GM23338 (cell line): Measurements from ENCODE around the gene SMC1A. TPM values are rescaled to one million over a fixed set of nuclear protein-coding genes. Genes with fewer than 3 reads are reported as not detected.
A peak's percentile ranks its signal among the peaks of the same experiment; 100 is the strongest.

Experiments
- ATAC-seq: fragments of 200-7000 bp; cut with Tn5 transposase; 3 replicates; pipeline ENCODE4 v1.9.1; 2020
- DNase-seq: peaks from one replicate; pipeline ENCODE4 v3.0.0-alpha.2; 2015; ENCODE audit warnings: low spot score
- H2AFZ ChIP-seq: fragments of 200-600 bp; sonication (generic); 2 replicates; pipeline ENCODE4 v1.8.0; 2016; ENCODE audit warnings: antibody characterized with exemption, mild to moderate bottlenecking, moderate library complexity
- H3F3A ChIP-seq: fragments of 200-600 bp; sonication (generic); replicated peaks from 2 replicates; pipeline ENCODE4 v1.8.0; 2017; ENCODE audit warnings: antibody characterized with exemption, mixed run types, low read depth
- H3K27ac ChIP-seq: fragments of 200-600 bp; sonication (generic); 2 replicates; pipeline ENCODE4 v1.6.1; 2016; ENCODE audit warnings: low read depth
- H3K27me3 ChIP-seq: fragments of 200-600 bp; sonication (generic); 2 replicates; pipeline ENCODE4 v1.8.0; 2016; ENCODE audit warnings: mild to moderate bottlenecking, mixed run types, moderate library complexity; ENCODE audit not compliant: insufficient read depth
- H3K36me3 ChIP-seq: fragments of 200-600 bp; sonication (generic); 2 replicates; pipeline ENCODE4 v1.8.0; 2016; ENCODE audit warnings: mild to moderate bottlenecking; ENCODE audit not compliant: insufficient read depth
- H3K4me1 ChIP-seq: fragments of 200-600 bp; sonication (generic); 2 replicates; pipeline ENCODE4 v1.8.0; 2016; ENCODE audit warnings: mild to moderate bottlenecking, moderate library complexity; ENCODE audit not compliant: insufficient read depth
- H3K4me2 ChIP-seq: fragments of 200-600 bp; sonication (generic); 2 replicates; pipeline ENCODE4 v1.7.1; 2017; ENCODE audit warnings: mixed run types
- H3K4me3 ChIP-seq: fragments of 200-600 bp; sonication (generic); 2 replicates; pipeline ENCODE4 v1.6.1; 2016; ENCODE audit warnings: mixed run types
- H3K79me2 ChIP-seq: fragments of 200-600 bp; sonication (generic); replicated peaks from 2 replicates; pipeline ENCODE4 v1.8.0; 2017; ENCODE audit warnings: mild to moderate bottlenecking; ENCODE audit not compliant: insufficient read depth
- H3K9me2 ChIP-seq: fragments of 200-600 bp; sonication (generic); 2 replicates; pipeline ENCODE4 v1.8.0; 2017; ENCODE audit not compliant: insufficient read depth
- H4K20me1 ChIP-seq: fragments of 200-600 bp; sonication (generic); replicated peaks from 2 replicates; pipeline ENCODE4 v1.8.0; 2017; ENCODE audit warnings: mild to moderate bottlenecking; ENCODE audit not compliant: insufficient read depth
- H3K27ac Mint-ChIP-seq: 2 replicates; pipeline ENCODE4 v1.8.0; 2020; ENCODE audit warnings: inconsistent platforms, mild to moderate bottlenecking, moderate library complexity, mixed read lengths
- H3K27me3 Mint-ChIP-seq: 3 replicates; pipeline ENCODE4 v1.8.0; 2022; ENCODE audit warnings: low read depth, mild to moderate bottlenecking, moderate library complexity, mixed read lengths, inconsistent platforms; ENCODE audit not compliant: insufficient read depth, poor library complexity
- H3K36me3 Mint-ChIP-seq: 3 replicates; pipeline ENCODE4 v1.8.0; 2021; ENCODE audit warnings: low read depth, mild to moderate bottlenecking, inconsistent platforms, moderate library complexity, mixed read lengths
- H3K4me1 Mint-ChIP-seq: 3 replicates; pipeline ENCODE4 v1.8.0; 2020; ENCODE audit warnings: mild to moderate bottlenecking, inconsistent platforms, mixed read lengths
- H3K4me3 Mint-ChIP-seq: 3 replicates; pipeline ENCODE4 v1.8.0; 2021; ENCODE audit warnings: moderate library complexity, mild to moderate bottlenecking, inconsistent platforms, mixed read lengths
- H3K9me3 Mint-ChIP-seq: 3 replicates; pipeline ENCODE4 v1.8.0; 2020; ENCODE audit warnings: moderate library complexity, mild to moderate bottlenecking, inconsistent platforms, mixed read lengths
- CREB1 ChIP-seq: fragments of 250-450 bp; sonication (Bioruptor Pico); IDR thresholded peaks from 2 replicates; pipeline ENCODE4 v1.5.0; 2020; ENCODE audit warnings: low read depth, mild to moderate bottlenecking, moderate library complexity
- EZH2phosphoT487 ChIP-seq: fragments of 200-600 bp; sonication (generic); IDR thresholded peaks from one replicate; pipeline ENCODE4 v1.8.1; 2018; ENCODE audit warnings: antibody characterized with exemption; ENCODE audit not compliant: unreplicated experiment
- POLR2AphosphoS5 ChIP-seq: IDR thresholded peaks from 2 replicates; pipeline ENCODE4 v1.6.1; 2016; ENCODE audit warnings: antibody characterized with exemption, low read depth
- long read RNA-seq: library from polyadenylated mRNA; unstranded; transcript quantifications from one replicate; pipeline ENCODE4 v2.0.0, GENCODE V29; 2020; ENCODE audit not compliant: unreplicated experiment
- polyA plus RNA-seq: library from polyadenylated mRNA; unstranded; fragments of >200 nt; fragmentation: Nextera tagmentation; extraction: Ambion mirVana; gene quantifications from 2 replicates; pipeline ENCODE4 v1.2.1, GENCODE V29; 2016
- total RNA-seq: library from RNA; depleted of rRNA; stranded (reverse); fragments of >200 nt; shearing (Covaris generic); gene quantifications from 2 replicates; pipeline ENCODE4 v1.2.3, GENCODE V29; 2014; rRNA removed
- TF ChIP-seq, protein P1 (sequence below): fragments of 250-450 bp; sonication (Bioruptor Pico); IDR thresholded peaks from 2 replicates; pipeline ENCODE4 v1.5.0; 2020; ENCODE audit warnings: mild to moderate bottlenecking, moderate library complexity

Gene SMC1A
- total RNA-seq (43.5 and 63.3 TPM in 2 replicates), polyA plus RNA-seq (59.0 and 69.0 TPM in 2 replicates)
- long read RNA-seq, partial matches to known transcripts, result 42 of 55 reads
- long read RNA-seq, other reads (novel, unspliced or antisense), result 13 of 55 reads

DNA sequence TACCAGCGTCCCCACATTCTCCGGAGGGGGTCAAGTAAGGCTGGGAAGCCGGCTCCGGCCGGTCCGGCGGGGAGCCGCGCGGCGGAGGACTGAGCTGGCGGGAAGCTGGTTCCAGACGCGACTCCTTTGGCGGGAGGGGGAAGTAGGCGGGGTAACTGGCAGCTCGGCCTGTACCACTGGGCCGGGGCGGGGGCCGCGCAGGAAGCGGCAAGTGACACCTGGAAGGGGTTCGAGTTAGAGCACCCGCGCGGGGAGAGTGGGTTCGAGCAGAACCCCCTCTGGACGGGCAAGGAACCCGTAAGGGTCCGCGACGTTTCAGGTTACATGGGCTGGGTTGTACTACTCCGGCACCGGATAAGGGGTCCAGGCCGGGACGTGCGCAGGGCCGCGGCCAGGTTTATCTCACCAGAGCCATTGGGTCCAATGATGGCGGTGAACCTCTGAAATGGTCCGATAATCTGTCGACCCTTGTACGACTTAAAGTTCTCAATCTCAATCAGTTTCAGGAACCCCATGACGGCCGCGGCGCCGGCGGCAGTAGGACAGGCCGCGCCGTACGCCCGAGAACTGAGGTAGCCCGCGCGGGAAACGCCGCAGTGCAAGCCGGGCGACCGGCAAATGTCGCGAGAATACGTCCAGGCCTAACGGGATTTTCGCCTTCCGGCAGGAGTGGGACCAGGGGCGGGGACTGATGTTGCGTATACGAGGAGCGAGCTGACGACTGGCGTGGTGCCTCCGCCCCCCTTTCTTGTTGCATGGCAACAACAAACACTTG lies at the start of gene SMC1A:
Gene SMC1A, minus strand, starts transcription at position 569 of the 775 bp plus-strand sequence. Its CDS starts 54 bp downstream, at position 515.
- peaks cover 5% of the 10 kb centered on the region; the same call in 1 of the 2 replicates for H3K4me1 ChIP-seq
- TF ChIP-seq CREB1 (CRISPR knock-in tag) (peak; percentile 54; the same call in 1 of the 2 replicates), POLR2AphosphoS5 (peak; percentile 67), EZH2phosphoT487 (no peak)
- TF ChIP-seq, protein P1, sequence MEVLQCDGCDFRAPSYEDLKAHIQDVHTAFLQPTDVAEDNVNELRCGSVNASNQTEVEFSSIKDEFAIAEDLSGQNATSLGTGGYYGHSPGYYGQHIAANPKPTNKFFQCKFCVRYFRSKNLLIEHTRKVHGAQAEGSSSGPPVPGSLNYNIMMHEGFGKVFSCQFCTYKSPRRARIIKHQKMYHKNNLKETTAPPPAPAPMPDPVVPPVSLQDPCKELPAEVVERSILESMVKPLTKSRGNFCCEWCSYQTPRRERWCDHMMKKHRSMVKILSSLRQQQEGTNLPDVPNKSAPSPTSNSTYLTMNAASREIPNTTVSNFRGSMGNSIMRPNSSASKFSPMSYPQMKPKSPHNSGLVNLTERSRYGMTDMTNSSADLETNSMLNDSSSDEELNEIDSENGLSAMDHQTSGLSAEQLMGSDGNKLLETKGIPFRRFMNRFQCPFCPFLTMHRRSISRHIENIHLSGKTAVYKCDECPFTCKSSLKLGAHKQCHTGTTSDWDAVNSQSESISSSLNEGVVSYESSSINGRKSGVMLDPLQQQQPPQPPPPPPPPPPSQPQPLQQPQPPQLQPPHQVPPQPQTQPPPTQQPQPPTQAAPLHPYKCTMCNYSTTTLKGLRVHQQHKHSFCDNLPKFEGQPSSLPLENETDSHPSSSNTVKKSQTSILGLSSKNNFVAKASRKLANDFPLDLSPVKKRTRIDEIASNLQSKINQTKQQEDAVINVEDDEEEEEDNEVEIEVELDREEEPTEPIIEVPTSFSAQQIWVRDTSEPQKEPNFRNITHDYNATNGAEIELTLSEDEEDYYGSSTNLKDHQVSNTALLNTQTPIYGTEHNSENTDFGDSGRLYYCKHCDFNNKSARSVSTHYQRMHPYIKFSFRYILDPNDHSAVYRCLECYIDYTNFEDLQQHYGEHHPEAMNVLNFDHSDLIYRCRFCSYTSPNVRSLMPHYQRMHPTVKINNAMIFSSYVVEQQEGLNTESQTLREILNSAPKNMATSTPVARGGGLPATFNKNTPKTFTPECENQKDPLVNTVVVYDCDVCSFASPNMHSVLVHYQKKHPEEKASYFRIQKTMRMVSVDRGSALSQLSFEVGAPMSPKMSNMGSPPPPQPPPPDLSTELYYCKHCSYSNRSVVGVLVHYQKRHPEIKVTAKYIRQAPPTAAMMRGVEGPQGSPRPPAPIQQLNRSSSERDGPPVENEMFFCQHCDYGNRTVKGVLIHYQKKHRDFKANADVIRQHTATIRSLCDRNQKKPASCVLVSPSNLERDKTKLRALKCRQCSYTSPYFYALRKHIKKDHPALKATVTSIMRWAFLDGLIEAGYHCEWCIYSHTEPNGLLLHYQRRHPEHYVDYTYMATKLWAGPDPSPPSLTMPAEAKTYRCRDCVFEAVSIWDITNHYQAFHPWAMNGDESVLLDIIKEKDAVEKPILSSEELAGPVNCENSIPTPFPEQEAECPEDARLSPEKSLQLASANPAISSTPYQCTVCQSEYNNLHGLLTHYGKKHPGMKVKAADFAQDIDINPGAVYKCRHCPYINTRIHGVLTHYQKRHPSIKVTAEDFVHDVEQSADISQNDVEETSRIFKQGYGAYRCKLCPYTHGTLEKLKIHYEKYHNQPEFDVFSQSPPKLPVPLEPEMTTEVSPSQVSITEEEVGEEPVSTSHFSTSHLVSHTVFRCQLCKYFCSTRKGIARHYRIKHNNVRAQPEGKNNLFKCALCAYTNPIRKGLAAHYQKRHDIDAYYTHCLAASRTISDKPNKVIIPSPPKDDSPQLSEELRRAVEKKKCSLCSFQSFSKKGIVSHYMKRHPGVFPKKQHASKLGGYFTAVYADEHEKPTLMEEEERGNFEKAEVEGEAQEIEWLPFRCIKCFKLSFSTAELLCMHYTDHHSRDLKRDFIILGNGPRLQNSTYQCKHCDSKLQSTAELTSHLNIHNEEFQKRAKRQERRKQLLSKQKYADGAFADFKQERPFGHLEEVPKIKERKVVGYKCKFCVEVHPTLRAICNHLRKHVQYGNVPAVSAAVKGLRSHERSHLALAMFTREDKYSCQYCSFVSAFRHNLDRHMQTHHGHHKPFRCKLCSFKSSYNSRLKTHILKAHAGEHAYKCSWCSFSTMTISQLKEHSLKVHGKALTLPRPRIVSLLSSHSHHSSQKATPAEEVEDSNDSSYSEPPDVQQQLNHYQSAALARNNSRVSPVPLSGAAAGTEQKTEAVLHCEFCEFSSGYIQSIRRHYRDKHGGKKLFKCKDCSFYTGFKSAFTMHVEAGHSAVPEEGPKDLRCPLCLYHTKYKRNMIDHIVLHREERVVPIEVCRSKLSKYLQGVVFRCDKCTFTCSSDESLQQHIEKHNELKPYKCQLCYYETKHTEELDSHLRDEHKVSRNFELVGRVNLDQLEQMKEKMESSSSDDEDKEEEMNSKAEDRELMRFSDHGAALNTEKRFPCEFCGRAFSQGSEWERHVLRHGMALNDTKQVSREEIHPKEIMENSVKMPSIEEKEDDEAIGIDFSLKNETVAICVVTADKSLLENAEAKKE (CRISPR knock-in tag), result no peak
- peak within 1 kb of the TSS; percentile 79 for H3K4me2 ChIP-seq
- peak; percentile 97 for DNase-seq
- H3K27me3 ChIP-seq, result no peaks in the 10 kb centered on the region
- peaks cover 4% of the 10 kb centered on the region for H3K27me3 Mint-ChIP-seq
- H3K27ac ChIP-seq, result peak within 1 kb of the TSS; percentile 97
- H3K9me3 Mint-ChIP-seq, result no peaks in the 10 kb centered on the region
- H3K27ac Mint-ChIP-seq, result peak within 1 kb of the TSS; percentile 99
- peaks cover 4% of the 10 kb centered on the region for H4K20me1 ChIP-seq
- H3K4me3 Mint-ChIP-seq, result peak within 1 kb of the TSS; percentile 99
- ATAC-seq, result peak; percentile 84
- H3K9me2 ChIP-seq, result no peaks in the 10 kb centered on the region
- peaks cover 45% of the 10 kb centered on the region for H3K79me2 ChIP-seq
- H3K4me3 ChIP-seq, result peak within 1 kb of the TSS; percentile 82
- peaks cover 12% of the 10 kb centered on the region for H3K4me1 Mint-ChIP-seq
- peak within 1 kb of the TSS; percentile 93 for H2AFZ ChIP-seq
- no peaks in the 10 kb centered on the region for H3F3A ChIP-seq
- no peaks in the 10 kb centered on the region for H3K36me3 ChIP-seq
- peaks cover 13% of the 10 kb centered on the region; the same call in 2 of the 3 replicates for H3K36me3 Mint-ChIP-seq

- Mint-ChIP-seq H3K27me3 (peaks cover 6% of the 10 kb centered on the region), H3K36me3 (no peaks in the 10 kb centered on the region), H3K9me3 (no peaks in the 10 kb centered on the region), H3K27ac (no peak overlapping the region), H3K4me3 (no peak overlapping the region), H3K4me1 (no peaks in the 10 kb centered on the region)
- Histone ChIP-seq H3K4me2 (no peak overlapping the region), H2AFZ (no peak overlapping the region), H3K4me3 (no peak overlapping the region), H3K9me2 (no peaks in the 10 kb centered on the region), H3K27me3 (no peaks in the 10 kb centered on the region), H3K36me3 (no peaks in the 10 kb centered on the region), H3K79me2 (no peaks in the 10 kb centered on the region), H3F3A (no peaks in the 10 kb centered on the region), H3K4me1 (no peaks in the 10 kb centered on the region), H3K27ac (no peak overlapping the region), H4K20me1 (no peaks in the 10 kb centered on the region)
- DNase-seq, result no peak
- no peak for ATAC-seq
- TF ChIP-seq, protein P1 (CRISPR knock-in tag), result no peak
Measured at GRCh38 chrX:53471346-53471745, 48.9 kb upstream of the SMC1A start.
